ENCODE data around the gene PML.

Gene PML

DNA sequence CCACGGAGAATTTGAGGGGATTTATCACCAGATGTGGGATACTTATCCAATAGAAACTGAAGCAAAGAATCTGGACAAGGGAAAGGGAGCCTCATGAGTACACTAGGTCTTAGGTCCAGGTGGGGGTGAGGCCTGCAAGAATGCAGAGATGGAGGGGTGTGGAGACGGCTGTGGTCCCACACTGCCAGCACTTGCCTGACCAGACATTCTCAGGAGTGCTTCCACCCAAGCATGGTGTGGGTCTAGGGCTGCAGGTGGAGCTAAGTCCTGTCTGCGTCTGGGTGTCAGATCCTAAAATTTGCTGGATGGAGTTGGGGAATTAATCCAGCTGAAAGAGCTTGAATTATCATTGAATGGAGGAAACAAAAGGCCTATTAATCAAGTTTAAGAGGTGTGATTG, 14.4 kb downstream of the PML start:
- DNase-seq (ENCODE audit: low read depth) = no peak

GRCh38 chr15:74010929-74011540, 16.5 kb downstream of the PML start:
- no peak for DNase-seq (ENCODE audit: low read depth)

- no peak for DNase-seq (ENCODE audit: low read depth)
Measured at GRCh38 chr15:74011610-74012009, 17.1 kb downstream of the PML start.

- DNase-seq (ENCODE audit: low read depth) = no peak
Measured at GRCh38 chr15:74013374-74013894, 18.9 kb downstream of the PML start.

GRCh38 chr15:74019734-74020133, 25.2 kb downstream of the PML start:
- DNase-seq (ENCODE audit: low read depth) = no peak

- no peak for DNase-seq (ENCODE audit: low read depth)
Measured at GRCh38 chr15:74022706-74023470, 28.4 kb downstream of the PML start.

GRCh38 chr15:74024687-74025086, 30.2 kb downstream of the PML start:
- DNase-seq (ENCODE audit: low read depth) = no peak

DNA sequence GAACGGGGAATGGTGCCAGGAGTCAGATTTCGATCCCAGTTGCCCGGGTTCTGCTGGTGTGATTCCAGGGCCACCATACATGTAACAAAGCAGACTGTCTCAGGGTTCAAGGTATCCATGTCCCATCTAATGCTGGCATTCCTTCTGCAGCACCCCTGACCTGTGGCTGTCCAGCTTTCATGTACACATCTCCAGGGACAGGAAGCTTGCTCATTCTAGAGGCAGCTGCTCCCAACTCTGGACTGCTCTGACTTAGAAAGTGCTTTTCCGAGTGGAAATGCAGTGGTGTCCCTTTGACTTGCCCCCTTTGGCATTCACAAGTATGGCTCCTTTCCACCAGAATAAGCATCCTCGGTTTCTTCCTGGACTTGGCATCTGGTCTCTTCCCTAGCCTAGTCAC, 30.9 kb downstream of the PML start:
- no peak for DNase-seq (ENCODE audit: low read depth)

DNA sequence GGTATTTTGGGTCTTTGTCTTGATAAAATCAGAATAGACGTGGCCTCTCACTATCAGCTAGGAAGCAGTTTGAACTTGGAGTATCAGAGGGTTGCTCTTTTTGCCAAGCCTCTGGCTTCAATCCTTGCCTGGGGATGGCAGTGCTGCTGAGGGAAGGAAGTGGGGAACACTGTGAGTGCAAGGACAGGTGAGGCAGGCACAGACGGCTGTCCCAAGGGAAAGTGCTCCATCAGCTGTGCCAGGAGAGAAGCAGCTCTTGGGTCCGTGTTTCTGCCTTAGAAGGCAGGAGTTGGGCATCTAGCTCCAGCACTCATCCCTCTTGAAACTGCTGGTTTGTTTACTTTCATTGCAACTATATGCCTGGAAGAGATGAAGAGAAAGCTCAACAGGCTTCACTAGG, 33.2 kb downstream of the PML start:
- DNase-seq (ENCODE audit: low read depth) = no peak

DNA sequence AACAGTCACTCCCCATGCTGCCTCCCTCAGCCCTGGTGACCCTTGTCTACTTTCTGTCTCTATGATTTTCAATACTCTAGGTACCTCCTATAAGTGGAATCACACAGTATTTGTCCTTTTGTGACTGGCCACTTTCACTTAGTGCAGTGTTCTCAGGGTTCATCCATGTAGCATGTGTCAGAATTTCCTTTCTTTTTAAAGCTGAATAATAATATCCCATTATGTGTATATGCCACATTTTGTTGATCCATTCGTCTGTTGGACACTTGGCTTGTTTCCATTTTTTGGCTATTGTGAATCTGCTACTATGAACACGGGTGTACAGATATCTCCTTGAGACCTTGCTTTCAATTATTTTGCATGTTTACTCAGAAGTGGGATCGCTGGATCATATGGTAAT, 34.1 kb downstream of the PML start:
- no peak for DNase-seq (ENCODE audit: low read depth)

DNA sequence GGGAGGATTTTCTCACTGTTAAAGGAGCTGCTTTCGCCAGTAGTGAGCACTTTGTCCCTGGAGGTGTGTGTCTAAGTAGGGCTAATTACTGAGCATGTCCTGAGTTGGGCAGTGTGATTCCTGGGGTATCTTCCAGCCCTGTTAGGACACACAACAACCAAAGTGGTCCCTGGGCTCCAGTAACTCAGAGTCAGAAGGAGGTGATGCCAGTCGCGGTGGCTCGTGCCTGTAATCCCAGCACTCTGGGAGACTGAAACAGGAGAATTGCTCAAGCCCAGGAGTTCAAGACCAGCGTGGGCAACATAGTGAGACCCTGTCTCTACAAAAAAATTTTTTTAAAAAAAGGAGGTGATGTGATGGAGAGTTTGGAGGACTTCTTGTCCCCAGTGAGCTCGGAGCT, 37.5 kb downstream of the PML start:
- DNase-seq (ENCODE audit: low read depth) = no peak

- DNase-seq (ENCODE audit: low read depth) = no peak
Measured at GRCh38 chr15:74032606-74033561, 38.4 kb downstream of the PML start.

GRCh38 chr15:74034206-74034755, 39.8 kb downstream of the PML start:
- DNase-seq (ENCODE audit: low read depth) = no peak

DNA sequence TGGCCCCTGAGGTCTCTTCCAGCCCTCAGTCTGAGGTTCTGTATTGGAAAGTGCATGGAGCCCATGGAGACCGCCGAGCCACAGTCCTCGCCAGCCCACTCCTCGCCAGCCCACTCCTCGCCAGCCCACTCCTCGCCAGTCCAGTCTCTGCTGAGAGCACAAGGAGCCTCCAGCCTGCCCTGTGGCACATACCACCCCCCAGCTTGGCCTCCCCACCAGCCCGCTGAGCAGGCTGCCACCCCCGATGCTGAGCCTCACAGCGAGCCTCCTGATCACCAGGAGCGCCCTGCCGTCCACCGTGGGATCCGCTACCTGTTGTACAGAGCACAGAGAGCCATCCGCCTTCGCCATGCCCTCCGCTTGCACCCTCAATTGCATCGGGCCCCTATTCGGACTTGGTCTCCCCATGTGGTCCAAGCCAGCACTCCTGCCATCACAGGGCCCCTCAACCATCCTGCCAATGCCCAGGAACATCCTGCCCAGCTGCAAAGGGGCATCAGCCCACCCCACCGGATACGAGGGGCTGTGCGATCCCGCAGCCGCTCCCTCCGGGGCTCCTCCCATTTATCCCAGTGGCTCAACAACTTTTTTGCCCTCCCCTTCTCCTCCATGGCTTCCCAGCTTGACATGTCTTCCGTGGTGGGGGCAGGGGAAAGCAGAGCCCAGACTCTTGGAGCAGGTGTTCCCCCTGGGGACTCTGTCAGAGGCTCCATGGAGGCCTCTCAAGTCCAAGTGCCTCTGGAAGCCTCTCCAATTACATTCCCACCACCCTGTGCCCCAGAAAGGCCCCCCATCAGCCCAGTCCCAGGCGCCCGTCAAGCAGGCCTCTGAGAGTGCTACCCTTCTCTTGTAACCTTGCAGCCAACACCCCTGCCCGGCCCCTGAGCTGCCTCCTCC, 40.9 kb downstream of the PML start:
- DNase-seq (ENCODE audit: low read depth) = no peak

DNA sequence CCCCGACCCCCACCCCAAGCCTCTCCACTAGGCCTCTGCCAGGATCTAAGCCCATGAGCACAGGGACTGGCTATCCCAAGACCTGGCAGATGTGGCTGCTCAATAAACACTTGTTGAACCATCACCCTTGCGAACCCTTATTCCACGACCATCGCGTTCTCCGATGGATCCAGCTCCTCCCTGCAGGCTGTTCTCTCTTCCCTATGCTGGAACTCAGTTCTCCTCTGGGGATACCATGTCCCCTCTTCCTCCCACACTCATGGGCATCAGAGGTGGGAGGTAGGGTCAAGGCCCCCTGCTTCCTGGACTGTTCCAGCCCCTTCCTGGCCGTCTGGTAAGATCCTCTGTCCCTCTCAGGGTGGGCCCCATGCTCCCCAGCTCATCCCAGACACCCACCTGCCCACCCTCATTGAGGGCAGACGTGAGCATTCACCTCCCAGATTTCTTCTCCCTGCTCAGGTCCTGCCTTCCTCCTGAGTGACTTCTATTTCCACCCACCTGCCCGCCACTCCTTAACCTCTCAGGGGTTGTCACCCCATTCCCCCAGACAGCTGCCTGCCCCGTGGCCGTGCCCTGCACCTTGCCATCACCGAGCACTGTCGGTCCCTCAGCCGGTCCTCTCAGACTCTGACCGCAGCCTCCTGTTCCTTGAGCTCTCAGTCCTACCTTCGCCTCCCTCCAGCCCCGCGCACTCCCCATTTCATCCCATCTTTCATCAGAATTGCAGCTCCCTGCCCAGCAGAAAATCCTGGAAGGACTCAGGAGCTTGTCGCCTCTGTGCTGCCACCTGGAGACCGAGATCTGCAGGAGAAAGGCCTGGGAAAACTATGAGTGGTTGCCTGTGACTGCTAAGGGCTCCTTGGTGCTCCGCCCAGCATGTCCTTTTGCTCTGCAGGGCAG, 42.0 kb downstream of the PML start:
- DNase-seq (ENCODE audit: low read depth) = no peak

GRCh38 chr15:74037171-74038117, 42.9 kb downstream of the PML start:
- no peak for DNase-seq (ENCODE audit: low read depth)

DNA sequence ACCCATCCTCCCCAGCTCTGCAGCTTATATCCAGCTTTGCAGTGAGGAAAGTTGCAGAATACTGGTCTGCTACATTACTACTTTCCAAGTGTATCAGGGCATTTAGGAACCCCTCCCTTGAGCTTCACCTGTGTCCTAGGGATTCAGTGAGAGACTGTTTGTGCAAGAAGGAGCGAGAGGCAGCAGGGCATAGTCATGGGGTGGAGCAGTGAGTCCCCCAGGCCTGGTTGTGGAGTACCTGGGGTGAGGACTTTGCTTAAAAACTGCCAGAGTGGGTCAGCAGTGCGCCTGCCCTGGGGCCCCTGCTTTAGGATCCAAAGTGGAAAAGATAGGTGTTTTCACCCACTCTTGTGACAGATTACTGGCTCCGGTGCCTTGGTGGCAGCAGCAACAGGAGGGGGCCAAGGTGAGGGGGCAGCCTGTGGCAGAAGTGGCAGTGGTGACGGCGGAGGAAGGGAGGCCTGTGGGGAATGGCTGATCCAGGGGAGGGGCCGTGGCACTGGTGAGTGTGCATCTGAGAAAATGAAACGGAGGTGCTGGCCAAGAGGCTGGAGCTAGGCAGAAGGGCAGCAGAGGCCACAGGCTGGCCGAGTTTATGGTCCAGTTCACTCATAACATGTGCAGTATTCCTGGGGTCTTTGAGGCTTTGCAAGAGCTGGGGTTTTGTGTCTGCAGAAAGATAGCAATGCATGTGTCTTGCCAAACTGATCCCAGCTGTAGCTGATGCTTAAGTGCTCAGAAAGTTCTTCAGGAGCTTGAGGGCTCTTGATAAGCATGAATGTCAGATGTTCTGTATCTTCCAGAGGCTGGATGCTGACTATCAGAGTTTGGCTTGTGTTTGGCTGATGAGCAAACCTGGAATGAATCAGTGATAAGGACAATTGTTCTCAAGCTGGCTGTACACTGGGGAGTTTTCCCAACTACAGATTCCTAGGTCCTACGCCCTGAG, 44.5 kb downstream of the PML start:
- no peak for DNase-seq (ENCODE audit: low read depth)

DNA sequence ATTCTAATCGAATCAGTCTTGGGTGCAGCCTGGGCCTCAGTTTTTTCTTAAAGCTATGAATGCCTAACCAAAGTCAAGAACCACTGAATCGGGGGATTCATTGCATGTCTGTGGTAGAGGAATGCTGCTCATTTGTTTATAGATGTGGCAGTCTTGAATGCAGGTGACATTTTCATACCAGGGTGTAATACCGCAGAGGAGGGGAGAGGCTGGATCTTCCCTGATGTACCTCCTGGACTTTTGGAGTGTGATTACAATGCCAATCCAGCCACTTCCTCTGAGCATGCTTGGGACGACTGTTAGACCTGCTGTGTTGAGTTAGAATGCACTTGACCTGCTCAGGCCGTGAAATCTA, 45.1 kb downstream of the PML start:
- no peak for DNase-seq (ENCODE audit: low read depth)

Data from T follicular helper cell (primary cell).